Measurements from ENCODE around the gene POU3F1. TPM values are rescaled to one million over a fixed set of nuclear protein-coding genes. Genes with fewer than 3 reads are reported as not detected.

POU3F1 gene
- total and polyA plus RNA-seq, 12 donors = 0.05 to 6.9 (median 2.0) TPM

- peaks cover 0 to 20% of the 10 kb centered on the region in 2 donors for H3K36me3 ChIP-seq (replicated peaks in 1 of 2)
- TF ChIP-seq POLR2A (IDR thresholded peaks at IDR 0.05) = no peak
- TF ChIP-seq, protein P1, sequence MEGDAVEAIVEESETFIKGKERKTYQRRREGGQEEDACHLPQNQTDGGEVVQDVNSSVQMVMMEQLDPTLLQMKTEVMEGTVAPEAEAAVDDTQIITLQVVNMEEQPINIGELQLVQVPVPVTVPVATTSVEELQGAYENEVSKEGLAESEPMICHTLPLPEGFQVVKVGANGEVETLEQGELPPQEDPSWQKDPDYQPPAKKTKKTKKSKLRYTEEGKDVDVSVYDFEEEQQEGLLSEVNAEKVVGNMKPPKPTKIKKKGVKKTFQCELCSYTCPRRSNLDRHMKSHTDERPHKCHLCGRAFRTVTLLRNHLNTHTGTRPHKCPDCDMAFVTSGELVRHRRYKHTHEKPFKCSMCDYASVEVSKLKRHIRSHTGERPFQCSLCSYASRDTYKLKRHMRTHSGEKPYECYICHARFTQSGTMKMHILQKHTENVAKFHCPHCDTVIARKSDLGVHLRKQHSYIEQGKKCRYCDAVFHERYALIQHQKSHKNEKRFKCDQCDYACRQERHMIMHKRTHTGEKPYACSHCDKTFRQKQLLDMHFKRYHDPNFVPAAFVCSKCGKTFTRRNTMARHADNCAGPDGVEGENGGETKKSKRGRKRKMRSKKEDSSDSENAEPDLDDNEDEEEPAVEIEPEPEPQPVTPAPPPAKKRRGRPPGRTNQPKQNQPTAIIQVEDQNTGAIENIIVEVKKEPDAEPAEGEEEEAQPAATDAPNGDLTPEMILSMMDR (IDR thresholded peaks at IDR 0.05) = no peak
- intact Hi-C loops (cut with DNase I) = no loop called here
- H3K27me3 ChIP-seq = no peaks in the 10 kb centered on the region
- H3K27ac ChIP-seq = peak overlapping the region in 2 of 5 donors; percentile 89 to 92
- peaks cover 42 to 43% of the 10 kb centered on the region in 2 donors for H3K4me1 ChIP-seq (replicated peaks in 1 of 2)
- DNase-seq = no peak
- H3K4me3 ChIP-seq = no peak overlapping the region
- 75 to 90% (median 85%) methylated on average over 8 to 9 of the region's 9 CpGs for WGBS, 4 donors
- H3K9me3 ChIP-seq (replicated peaks in 1 of 3) = no peaks in the 10 kb centered on the region
Observed at GRCh38 chr1:37998089-37998808, 48.3 kb downstream of the POU3F1 start.

DNA sequence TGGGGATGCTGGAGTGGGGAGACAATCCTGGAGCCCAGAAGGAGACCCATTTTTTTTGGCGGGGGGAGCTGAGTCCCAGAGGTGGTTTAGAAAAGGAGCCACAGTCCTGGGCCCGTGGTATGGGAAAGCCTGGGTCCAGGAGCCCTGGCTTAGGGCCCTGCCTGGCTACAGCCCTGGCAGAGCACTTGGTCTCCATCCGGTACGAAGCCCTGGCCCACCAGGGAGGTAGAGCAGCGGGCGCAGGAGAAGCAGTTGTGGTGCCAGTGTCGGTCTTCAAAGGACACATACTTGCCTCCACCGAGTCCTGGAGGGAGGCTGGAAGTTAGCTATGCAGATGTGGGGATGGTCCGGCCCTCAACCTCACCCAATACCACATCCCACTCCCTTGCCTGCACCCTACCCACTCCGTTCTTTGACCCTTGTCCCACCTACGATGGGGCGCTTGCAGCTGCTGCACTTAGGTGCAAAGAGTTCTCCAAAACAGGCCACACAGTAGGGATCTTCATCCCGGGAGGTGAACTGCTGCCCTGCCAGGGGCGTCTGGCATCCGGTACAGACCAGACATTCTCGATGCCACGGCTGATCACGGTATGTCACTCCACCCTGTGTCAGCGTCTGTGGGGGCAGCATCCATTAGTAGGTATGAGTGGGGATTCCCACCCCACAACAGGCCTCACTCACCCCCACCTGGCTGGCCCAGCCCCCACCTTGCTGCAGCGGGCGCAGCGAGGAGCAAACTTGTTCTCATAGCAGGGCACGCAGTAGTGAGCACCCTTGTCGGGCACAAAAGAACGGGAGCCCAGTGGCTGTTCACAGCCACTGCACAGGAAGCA is 49.1 kb downstream of the POU3F1 start:
- Histone ChIP-seq H3K27me3 (no peaks in the 10 kb centered on the region), H3K9me3 (replicated peaks in 1 of 3) (no peaks in the 10 kb centered on the region), H3K27ac (peak overlapping the region in 2 of 5 donors; percentile 41 to 85), H3K4me1 (replicated peaks in 1 of 2) (peaks cover 41 to 42% of the 10 kb centered on the region in 2 donors), H3K4me3 (no peak overlapping the region), H3K36me3 (replicated peaks in 1 of 2) (peaks cover 0 to 20% of the 10 kb centered on the region in 2 donors)
- no peak for DNase-seq
- TF ChIP-seq POLR2A (IDR thresholded peaks at IDR 0.05) = no peak
- TF ChIP-seq, protein P1 (IDR thresholded peaks at IDR 0.05) = no peak
- intact Hi-C loops (cut with DNase I) = no loop called here
- WGBS, 4 donors = 90 to 98% (median 92%) methylated on average over 9 to 25 of the region's 25 CpGs

DNA sequence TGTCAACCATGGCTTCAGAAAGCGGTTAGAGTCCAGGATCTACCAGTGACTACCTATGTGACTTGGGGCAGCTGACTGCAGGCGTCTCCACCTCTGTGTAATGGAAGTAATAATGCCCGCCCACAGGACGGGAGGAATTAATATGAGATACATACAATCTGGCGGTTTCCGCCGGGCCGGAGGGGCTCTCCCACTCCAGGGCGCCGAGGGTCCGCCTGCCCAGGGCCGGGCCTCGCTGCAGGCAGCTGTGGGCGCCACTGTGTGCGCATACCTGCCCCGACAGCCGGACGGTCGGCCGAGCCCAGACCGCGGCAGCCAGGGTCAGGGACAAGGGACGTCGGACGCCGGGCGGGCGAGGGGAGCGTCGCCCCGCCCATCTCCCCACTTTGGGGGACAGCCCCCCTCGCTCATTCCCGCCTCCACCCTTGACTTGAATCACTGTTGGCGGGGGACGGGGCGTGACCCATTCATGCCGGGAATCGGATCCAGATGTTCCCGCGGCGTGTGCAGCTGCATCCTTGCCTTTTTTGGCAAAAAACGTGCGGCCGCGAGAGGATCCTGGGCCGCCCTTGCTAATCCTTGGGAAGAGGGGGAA is 50.7 kb downstream of the POU3F1 start:
- TF ChIP-seq POLR2A (IDR thresholded peaks at IDR 0.05) = peak in 1 of 2 donors; percentile 49
- TF ChIP-seq, protein P1 (IDR thresholded peaks at IDR 0.05) = peak in 1 of 6 experiments; percentile 11
- H3K27ac ChIP-seq = peak overlapping the region in 4 of 5 donors; percentile 66 to 85 (median 80)
- H3K9me3 ChIP-seq (replicated peaks in 1 of 3) = no peaks in the 10 kb centered on the region
- peaks cover 25 to 30% of the 10 kb centered on the region in 2 donors for H3K4me1 ChIP-seq (replicated peaks in 1 of 2)
- intact Hi-C loops (cut with DNase I) = no loop called here
- DNase-seq = peak in 6 of 7 donors; percentile 41 to 85 (median 80)
- no peaks in the 10 kb centered on the region for H3K27me3 ChIP-seq
- WGBS, 4 donors = 2 to 22% (median 13%) methylated on average over 9 to 46 of the region's 46 CpGs
- H3K4me3 ChIP-seq = peak overlapping the region in 1 of 4 donors; percentile 46
- peaks cover 0 to 20% of the 10 kb centered on the region in 2 donors for H3K36me3 ChIP-seq (replicated peaks in 1 of 2)

All from adrenal gland (tissue), 12 donors.